Measurements from ENCODE around the gene PEDS1. TPM values are rescaled to one million over a fixed set of nuclear protein-coding genes. Genes with fewer than 3 reads are reported as not detected.
A peak's percentile ranks its signal among the peaks of the same experiment; 100 is the strongest.
"Not testable (repeated sequence)": the region's sequence is repeated elsewhere in the genome, so short reads cannot be mapped to it uniquely, and the experiment has no call there.

PEDS1 gene
- 10 to 100 TPM; 30.3 to 32.3 TPM for total RNA-seq

DNA sequence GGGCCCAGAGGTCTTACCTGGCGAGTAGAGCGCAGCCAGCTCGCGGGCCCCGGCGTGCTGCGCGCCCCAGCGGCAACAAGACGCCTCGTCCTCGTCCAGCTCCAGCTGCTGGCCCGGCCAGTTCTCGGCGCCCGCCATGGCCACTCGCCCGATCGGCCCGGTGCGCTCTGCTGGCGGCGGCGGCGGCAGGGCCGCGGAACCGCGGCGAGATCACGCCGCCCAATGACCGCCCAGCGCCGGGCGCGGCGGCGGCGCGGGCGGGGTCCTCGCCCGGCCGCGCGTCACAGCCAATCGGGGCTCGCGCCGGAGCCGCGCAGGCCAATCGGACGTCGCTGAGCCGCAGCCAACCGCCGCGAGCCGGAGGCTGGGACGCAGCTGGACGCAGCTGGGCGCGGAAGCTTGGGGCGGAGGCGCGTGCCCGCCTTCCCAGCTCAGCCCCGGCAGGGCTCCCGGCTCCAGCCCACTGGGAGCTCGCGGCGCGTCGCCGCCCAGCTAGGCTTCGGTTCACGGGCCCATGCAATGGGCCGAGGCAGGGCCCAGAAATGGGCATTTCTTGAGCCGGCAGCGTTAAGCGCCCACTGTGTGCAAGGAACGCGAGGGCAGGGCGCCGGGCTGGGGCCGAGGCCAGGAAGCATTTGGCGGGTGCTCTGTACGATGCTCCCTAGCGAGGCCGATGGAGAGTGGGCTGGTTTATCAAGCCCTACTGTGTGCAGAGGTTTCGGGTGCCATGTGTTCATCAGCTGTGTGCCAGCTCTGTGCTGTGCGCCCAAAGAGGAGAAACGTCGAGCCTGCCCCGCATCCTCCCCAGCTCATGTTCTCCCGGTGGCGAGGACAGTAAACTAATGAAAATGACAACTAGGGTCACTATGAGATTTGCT, at the start of gene PEDS1:
PEDS1 (minus strand) TSS at position 224 of the 878 bp plus-strand sequence; CDS start at position 138, 86 bp downstream.
- POLR2A ChIA-PET, result interaction anchor here (0.6 to 4.5 kb wide), 16 partner anchors 9 to 330 kb away, joined by 3 to 73 read pairs (median 8); partner anchors contain the start of gene UBE2V1
- Mint-ChIP-seq H3K27me3 (no peaks in the 10 kb centered on the region), H3K4me1 (peaks cover 48% of the 10 kb centered on the region), H3K36me3 (ENCODE audit: low read depth) (peaks cover 29% of the 10 kb centered on the region), H3K9me3 (no peaks in the 10 kb centered on the region), H3K4me3 (peak within 1 kb of the TSS; percentile 81), H3K27ac (peak within 1 kb of the TSS; percentile 78)
- peak; percentile 88 for DNase-seq
- CTCF ChIA-PET, result interaction anchor here (0.6 to 5.1 kb wide), 17 partner anchors 10 to 330 kb away, joined by 3 to 55 read pairs (median 7); partner anchors contain the start of genes RNF114 and UBE2V1

DNA sequence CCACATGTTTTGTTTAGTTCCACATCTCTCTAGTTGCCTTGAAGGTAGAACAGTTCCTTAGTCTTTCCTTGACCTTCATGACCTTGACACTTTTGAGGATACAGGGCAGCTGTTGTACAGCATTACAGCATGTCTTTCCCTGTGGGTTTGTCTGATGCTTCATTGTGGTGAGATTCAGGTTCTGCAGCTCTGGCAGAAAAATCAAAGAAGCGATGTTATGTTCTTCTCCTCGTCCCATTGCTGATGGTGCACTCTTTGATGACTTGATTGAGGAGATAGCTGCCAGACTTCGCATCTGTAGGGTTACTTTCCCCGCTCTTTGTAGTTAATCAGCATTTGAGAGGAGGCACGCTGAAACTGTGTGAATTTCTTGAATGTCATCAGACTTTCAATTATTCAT, 49.2 kb upstream of the PEDS1 start:
- Mint-ChIP-seq H3K27ac (no peak overlapping the region), H3K9me3 (peaks cover 8% of the 10 kb centered on the region), H3K27me3 (peaks cover 15% of the 10 kb centered on the region), H3K36me3 (ENCODE audit: low read depth) (peaks cover 3% of the 10 kb centered on the region), H3K4me3 (no peak overlapping the region), H3K4me1 (peaks cover 10% of the 10 kb centered on the region)
- POLR2A ChIA-PET, result interaction anchor here (1.5 kb wide), 1 partner anchor 11 kb away, joined by 6 read pairs; no protein-coding TSS in a partner anchor
- no peak for DNase-seq
- CTCF ChIA-PET, result interaction anchor here (1.2 kb wide), 1 partner anchor 20 kb away, joined by 4 read pairs; no protein-coding TSS in a partner anchor

DNA sequence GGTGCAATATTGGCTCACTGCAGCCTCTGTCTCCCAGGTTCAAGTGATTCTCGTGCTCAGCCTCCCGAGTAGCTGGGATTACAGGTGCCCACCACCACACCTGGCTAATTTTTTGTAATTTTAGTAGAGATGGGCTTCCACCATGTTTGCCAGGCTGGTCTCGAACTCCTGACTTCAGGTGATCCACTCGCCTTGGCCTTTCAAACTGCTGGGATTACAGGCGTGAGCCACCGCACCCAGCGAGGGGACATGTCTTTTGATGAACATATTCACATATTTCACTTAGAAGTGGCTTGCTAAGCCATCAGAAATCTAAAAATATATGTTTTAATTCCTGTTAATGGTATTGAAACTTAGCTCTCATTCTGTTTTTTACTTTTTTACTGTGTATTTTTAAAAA, 48.2 kb upstream of the PEDS1 start:
- peaks cover 12% of the 10 kb centered on the region for H3K27me3 Mint-ChIP-seq
- not testable (repeated sequence) for H3K27ac Mint-ChIP-seq; H3K36me3 Mint-ChIP-seq (ENCODE audit: low read depth); DNase-seq; H3K9me3 Mint-ChIP-seq; H3K4me3 Mint-ChIP-seq; H3K4me1 Mint-ChIP-seq
- ChIA-PET POLR2A (interaction anchor here (1.5 kb wide), 1 partner anchor 10 kb away, joined by 6 read pairs; no protein-coding TSS in a partner anchor), CTCF (interaction anchor here (0.6 to 1.1 kb wide), 2 partner anchors 81 to 281 kb away, joined by 3 to 4 read pairs; no protein-coding TSS in a partner anchor)

DNA sequence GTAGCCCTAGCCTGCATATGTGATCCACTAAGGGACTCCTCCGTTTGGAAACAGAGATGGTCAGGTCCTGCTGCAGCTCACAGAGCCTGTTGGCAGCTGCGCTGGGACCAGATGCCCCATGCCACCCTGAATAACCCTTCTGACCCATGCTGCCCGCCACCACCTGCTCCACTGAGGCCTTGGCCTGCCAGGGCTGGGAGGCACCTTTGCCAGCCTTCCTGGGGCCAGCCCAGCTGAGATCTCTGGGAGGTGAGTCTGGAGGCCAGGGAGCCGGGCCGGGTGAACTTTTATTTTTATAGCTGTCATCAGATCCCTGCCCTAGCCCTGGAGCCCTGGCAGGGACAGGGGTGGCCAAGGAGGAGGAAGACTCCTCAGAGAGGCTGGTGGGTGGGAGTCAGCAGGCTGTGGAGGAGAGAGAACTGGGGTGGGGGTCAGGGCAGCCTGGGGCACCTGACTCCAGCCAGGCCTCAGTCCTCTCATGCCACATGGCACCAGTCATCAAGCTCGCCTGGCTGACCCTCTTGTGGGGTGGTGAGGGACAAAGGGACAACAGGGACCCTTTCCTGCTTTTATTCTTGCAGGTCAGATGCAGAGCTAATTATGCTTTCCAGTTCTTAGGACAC, 47.1 kb upstream of the PEDS1 start:
- H3K4me3 Mint-ChIP-seq, result no peak overlapping the region
- peaks cover 8% of the 10 kb centered on the region for H3K9me3 Mint-ChIP-seq
- no peak overlapping the region for H3K27ac Mint-ChIP-seq
- peaks cover 3% of the 10 kb centered on the region for H3K36me3 Mint-ChIP-seq (ENCODE audit: low read depth)
- H3K4me1 Mint-ChIP-seq, result peaks cover 5% of the 10 kb centered on the region
- peaks cover 9% of the 10 kb centered on the region for H3K27me3 Mint-ChIP-seq
- ChIA-PET CTCF (interaction anchor here (0.6 to 1.4 kb wide), 3 partner anchors 22 to 282 kb away, joined by 3 to 4 read pairs (median 3); no protein-coding TSS in a partner anchor), POLR2A (no interaction called here)
- DNase-seq, result no peak

DNA sequence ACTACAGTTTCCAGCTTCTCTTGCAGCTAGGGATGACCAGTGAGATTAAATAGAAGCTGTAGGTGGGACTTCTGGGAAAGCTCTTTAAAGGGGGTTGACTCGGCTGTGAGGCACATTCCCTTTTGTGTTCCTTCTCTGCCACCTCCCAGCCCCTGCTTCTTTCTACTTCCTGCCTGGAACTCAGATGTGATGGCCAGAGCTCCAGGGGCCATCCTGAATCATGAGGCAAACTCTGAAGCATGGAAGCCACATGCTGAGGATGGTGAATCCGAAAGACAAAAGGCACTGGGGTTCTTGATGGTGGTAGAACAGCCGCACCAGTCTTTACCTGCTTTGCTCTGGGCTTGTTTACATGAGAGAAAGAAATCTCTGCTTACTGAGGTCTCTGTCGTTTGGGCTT, 46.2 kb upstream of the PEDS1 start:
- peaks cover 6% of the 10 kb centered on the region for H3K36me3 Mint-ChIP-seq (ENCODE audit: low read depth)
- H3K27me3 Mint-ChIP-seq, result peaks cover 9% of the 10 kb centered on the region
- POLR2A ChIA-PET, result no interaction called here
- no peak overlapping the region for H3K27ac Mint-ChIP-seq
- no peak overlapping the region for H3K4me3 Mint-ChIP-seq
- CTCF ChIA-PET, result interaction anchor here (0.7 to 1.4 kb wide), 2 partner anchors 21 to 46 kb away, joined by 3 read pairs; no protein-coding TSS in a partner anchor
- H3K4me1 Mint-ChIP-seq, result peaks cover 12% of the 10 kb centered on the region
- peaks cover 7% of the 10 kb centered on the region for H3K9me3 Mint-ChIP-seq
- DNase-seq, result no peak

DNA sequence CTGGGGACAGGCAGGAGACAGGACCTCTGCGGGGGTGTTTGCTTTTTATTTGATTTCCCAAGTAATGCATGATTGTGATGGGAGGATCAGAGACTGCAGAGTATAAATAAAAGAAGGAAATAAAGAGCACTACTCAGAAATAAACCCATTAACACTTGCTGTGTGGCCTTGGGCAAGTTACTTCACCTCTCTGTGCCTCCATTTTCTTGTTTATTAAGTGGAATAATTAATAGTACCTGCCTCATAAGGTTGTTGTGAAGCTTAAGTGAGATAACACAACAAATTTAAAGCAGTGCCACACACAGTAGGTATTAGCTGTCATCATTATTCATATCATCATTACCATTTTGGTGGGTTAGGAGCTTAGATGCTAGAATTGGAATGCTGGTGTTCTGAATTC, 45.2 kb upstream of the PEDS1 start:
- no peak overlapping the region for H3K27ac Mint-ChIP-seq
- H3K36me3 Mint-ChIP-seq (ENCODE audit: low read depth), result peaks cover 8% of the 10 kb centered on the region
- peaks cover 20% of the 10 kb centered on the region for H3K4me1 Mint-ChIP-seq
- H3K27me3 Mint-ChIP-seq, result peaks cover 3% of the 10 kb centered on the region
- peaks cover 2% of the 10 kb centered on the region for H3K9me3 Mint-ChIP-seq
- DNase-seq, result no peak
- H3K4me3 Mint-ChIP-seq, result no peak overlapping the region
- CTCF ChIA-PET, result no interaction called here
- POLR2A ChIA-PET, result no interaction called here

DNA sequence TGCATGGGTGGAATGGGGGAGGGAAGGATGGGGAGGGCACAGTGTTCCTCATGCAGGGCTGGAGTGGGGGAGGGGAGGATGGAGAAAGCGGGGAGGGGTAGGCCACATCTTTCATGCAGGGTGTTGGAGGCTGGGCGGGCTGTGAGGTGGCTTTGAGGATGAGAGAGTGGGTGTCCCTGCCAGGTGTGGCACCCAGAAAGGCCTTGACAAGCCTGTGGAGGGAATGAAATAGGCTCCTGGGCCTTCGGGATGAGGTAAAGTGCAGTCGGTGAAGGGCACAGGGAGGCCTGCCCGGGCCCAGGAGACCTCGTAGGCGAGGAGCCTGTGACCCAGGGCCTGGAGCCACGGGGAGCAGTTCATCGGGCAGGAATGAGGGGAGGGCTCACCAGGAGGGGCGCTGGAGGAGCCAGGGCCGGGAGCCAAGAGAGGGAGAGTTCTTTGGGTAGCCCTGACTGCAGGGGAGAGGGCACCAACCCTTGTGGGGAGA, 44.7 kb upstream of the PEDS1 start:
- Mint-ChIP-seq H3K4me3 (no peak overlapping the region), H3K9me3 (peaks cover 2% of the 10 kb centered on the region), H3K27me3 (no peaks in the 10 kb centered on the region), H3K36me3 (ENCODE audit: low read depth) (peaks cover 11% of the 10 kb centered on the region), H3K27ac (no peak overlapping the region), H3K4me1 (peaks cover 25% of the 10 kb centered on the region)
- CTCF ChIA-PET, result no interaction called here
- DNase-seq, result no peak
- POLR2A ChIA-PET, result no interaction called here

DNA sequence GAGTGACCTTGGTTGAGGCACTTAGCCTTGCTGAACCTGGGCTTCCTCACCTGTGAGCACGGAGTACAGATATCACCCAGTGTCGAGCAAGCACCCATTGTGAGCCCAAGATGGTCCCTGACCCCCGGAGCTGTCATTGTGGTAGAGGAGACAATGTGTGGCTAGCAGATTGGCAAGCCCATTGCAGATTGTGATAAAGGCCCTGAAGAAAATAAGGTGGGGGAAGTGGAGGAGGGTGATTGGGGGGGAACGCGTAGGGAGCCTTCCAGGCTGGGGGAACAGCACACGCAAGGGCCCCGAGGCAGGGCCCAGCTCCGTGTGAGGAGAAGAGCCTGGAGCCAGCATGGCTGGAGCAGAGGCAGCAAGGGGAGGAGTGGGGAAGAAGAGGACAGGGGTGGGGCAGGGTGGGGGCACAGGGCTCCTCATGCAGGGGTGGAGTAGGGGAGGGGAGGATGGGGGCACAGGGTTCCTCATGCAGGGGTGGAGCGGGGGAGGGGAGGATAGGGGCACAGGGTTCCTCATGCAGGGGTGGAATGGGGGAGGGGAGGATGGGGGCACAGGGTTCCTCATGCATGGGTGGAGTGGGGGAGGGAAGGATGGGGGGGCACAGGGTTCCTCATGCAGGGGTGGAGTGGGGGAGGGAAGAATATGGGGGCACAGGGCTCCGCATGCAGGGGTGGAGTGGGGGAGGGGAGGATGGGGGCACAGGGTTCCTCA, 44.1 kb upstream of the PEDS1 start:
- Mint-ChIP-seq H3K4me1 (peaks cover 29% of the 10 kb centered on the region), H3K4me3 (no peak overlapping the region), H3K27me3 (no peaks in the 10 kb centered on the region), H3K9me3 (peaks cover 2% of the 10 kb centered on the region), H3K27ac (no peak overlapping the region), H3K36me3 (ENCODE audit: low read depth) (peaks cover 17% of the 10 kb centered on the region)
- POLR2A ChIA-PET, result interaction anchor here (0.6 kb wide), 1 partner anchor 655 kb away, joined by 3 read pairs; no protein-coding TSS in a partner anchor
- CTCF ChIA-PET, result no interaction called here
- no peak for DNase-seq

DNA sequence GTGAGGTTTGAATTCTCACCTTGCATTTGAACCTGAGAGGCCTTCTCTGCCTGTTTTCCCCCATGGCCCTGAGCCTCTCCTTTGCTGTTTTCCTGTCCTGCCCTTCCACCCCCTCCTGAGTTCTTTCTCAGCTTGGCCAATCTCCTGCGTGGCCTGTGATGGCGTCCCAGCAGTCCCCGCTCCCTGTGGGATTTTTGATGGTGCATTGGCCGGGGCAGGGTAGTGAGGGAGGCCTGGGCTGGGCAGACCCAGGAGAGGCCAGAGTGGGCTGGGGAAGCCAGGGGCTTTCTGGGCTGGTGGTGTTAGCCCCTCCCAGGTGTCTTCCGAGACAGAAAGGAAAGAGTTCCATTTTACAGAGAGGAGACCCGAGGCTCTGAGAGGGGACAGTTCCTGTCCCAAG, 43.4 kb upstream of the PEDS1 start:
- POLR2A ChIA-PET, result interaction anchor here (0.6 kb wide), 1 partner anchor 654 kb away, joined by 3 read pairs; no protein-coding TSS in a partner anchor
- Mint-ChIP-seq H3K27me3 (no peaks in the 10 kb centered on the region), H3K4me1 (peaks cover 28% of the 10 kb centered on the region), H3K27ac (no peak overlapping the region), H3K9me3 (peaks cover 2% of the 10 kb centered on the region), H3K36me3 (ENCODE audit: low read depth) (peaks cover 23% of the 10 kb centered on the region), H3K4me3 (no peak overlapping the region)
- CTCF ChIA-PET, result no interaction called here
- no peak for DNase-seq

DNA sequence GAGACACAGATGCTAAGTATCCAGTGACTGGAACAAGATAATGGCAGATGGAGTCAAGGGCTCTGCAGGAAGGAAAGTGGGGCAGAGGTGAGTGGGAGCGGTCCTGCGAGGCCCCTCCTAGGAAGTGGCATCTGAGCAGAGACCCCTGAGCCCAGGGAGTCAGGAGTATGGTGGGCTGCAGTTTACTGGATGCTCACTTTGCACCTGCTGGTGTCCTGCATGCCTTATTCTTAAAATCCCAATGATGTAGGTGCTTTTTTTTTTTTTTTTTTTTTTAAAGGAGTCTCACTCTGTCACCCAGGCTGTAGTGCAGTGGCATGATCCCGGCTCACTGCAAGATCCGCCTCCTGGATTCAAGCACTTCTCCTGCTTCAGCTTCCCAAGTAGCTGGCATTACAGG, 42.7 kb upstream of the PEDS1 start:
- CTCF ChIA-PET, result no interaction called here
- Mint-ChIP-seq H3K4me3 (no peak overlapping the region), H3K27ac (no peak overlapping the region), H3K36me3 (ENCODE audit: low read depth) (peaks cover 23% of the 10 kb centered on the region), H3K9me3 (peaks cover 2% of the 10 kb centered on the region), H3K4me1 (peaks cover 28% of the 10 kb centered on the region), H3K27me3 (no peaks in the 10 kb centered on the region)
- no peak for DNase-seq
- POLR2A ChIA-PET, result no interaction called here

DNA sequence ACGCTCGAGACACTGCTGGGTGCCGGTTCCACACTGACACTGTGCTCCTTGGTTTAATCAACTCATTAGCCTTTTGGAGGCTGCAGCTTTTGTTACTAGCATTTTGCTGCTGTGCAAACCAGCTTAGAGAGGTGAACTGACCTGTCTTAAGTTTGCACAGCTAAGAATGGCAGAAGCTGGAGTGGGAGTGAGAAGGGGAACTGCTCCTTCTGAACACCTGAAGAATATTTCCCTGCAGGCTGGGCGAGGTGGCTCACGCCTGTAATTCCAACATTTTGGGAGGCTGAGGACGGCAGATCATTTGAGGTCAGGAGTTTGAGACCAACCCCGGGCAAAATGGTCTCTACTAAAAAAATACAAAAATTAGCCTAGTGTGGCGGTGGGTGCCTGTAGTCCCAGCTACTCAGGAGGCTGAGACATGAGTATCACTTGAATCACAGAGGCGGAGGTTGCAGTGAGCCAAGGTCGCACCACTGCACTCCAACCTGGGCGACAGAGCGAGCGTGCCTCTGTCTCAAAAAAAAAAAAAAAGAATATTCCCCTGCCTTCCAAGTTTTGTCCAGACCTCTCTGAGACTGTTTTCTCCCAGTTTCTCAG, 42.1 kb upstream of the PEDS1 start:
- ChIA-PET CTCF (interaction anchor here (1.2 kb wide), 1 partner anchor 265 kb away, joined by 3 read pairs; no protein-coding TSS in a partner anchor), POLR2A (no interaction called here)
- no peak overlapping the region for H3K4me3 Mint-ChIP-seq
- peaks cover 2% of the 10 kb centered on the region for H3K9me3 Mint-ChIP-seq
- DNase-seq, result no peak
- no peak overlapping the region for H3K27ac Mint-ChIP-seq
- H3K36me3 Mint-ChIP-seq (ENCODE audit: low read depth), result peaks cover 23% of the 10 kb centered on the region
- no peaks in the 10 kb centered on the region for H3K27me3 Mint-ChIP-seq
- peaks cover 28% of the 10 kb centered on the region for H3K4me1 Mint-ChIP-seq

DNA sequence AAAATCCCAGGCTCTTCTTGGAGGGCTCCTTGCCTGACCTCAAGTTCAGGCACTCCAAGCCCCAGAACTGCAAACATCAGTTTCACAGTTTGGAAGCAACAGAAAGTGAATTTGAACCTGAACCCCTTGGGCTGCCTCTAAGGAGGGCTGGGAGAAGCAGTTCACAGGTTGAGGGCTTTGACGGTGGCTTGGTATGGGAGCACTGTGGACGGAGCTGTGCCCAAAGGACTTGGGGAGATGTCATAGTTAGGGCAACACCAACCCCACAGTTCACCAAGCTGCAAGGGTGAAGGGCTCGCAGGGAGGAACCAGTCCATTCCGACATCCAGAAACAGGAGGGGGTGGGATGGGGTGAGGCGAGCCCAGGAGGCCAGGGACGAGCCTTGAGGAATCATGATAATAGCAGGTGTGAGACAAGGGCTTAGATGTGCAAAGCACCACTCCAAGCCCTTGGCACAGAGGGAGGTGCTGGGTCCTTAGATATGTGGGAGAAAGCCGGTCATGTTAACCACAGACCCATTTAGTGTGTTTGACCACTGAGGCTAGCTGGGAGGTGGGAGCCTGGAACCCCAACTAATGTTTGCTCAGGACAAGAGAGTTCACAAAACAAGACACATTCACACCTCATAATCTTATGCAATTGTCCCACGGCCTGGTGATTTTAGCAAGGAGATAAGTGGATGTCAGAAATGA, 41.5 kb upstream of the PEDS1 start:
- Mint-ChIP-seq H3K4me3 (peak overlapping the region; percentile 17), H3K4me1 (peaks cover 28% of the 10 kb centered on the region), H3K27ac (peak overlapping the region; percentile 35), H3K27me3 (no peaks in the 10 kb centered on the region), H3K36me3 (ENCODE audit: low read depth) (peaks cover 23% of the 10 kb centered on the region), H3K9me3 (peaks cover 2% of the 10 kb centered on the region)
- POLR2A ChIA-PET, result interaction anchor here (0.7 kb wide), 1 partner anchor 15 kb away, joined by 3 read pairs; no protein-coding TSS in a partner anchor
- no peak for DNase-seq
- CTCF ChIA-PET, result interaction anchor here (1.2 kb wide), 1 partner anchor 265 kb away, joined by 3 read pairs; no protein-coding TSS in a partner anchor

Measured in activated CD4-positive, alpha-beta memory T cell treated with anti-CD3 and anti-CD28 coated beads, Interleukin-2, amount 10 ng/mL, durations not matched to agents 7 days and 5 days (primary cell).